Astrocyte (in vitro differentiated cells and primary cell): Measurements from ENCODE around the gene C11orf24. TPM values are rescaled to one million over a fixed set of nuclear protein-coding genes. Genes with fewer than 3 reads are reported as not detected.

ENCODE experiments used
- DNase-seq: peaks from one replicate; pipeline ENCODE4 v3.0.0-alpha.2; 2010; ENCODE audit warnings: low read depth
- FAIRE-seq: peaks from 2 replicates; lab custom pipeline; 2011; peaks lifted over from hg19 to GRCh38; lab: Jason Lieb, UNC
- H2AFZ ChIP-seq: 2 replicates; pipeline ENCODE4 v1.6.0; 2012; ENCODE audit warnings: low read depth, low read length, inconsistent platforms
- H3K27ac ChIP-seq: 2 replicates; pipeline ENCODE4 v1.5.1; 2011; ENCODE audit warnings: low read depth, low read length, inconsistent platforms
- H3K27me3 ChIP-seq: 2 replicates; pipeline ENCODE4 v1.6.0; 2011; ENCODE audit warnings: low read length, inconsistent platforms; ENCODE audit not compliant: insufficient read depth
- H3K36me3 ChIP-seq: 2 replicates; pipeline ENCODE4 v1.5.1; 2011; ENCODE audit warnings: low read length, inconsistent platforms; ENCODE audit not compliant: insufficient read depth
- H3K4me1 ChIP-seq: 2 replicates; pipeline ENCODE4 v1.5.1; 2011; ENCODE audit warnings: low read length, inconsistent platforms; ENCODE audit not compliant: insufficient read depth
- H3K4me2 ChIP-seq: 2 replicates; pipeline ENCODE4 v1.6.0; 2012; ENCODE audit warnings: low read length, inconsistent platforms
- H3K4me3 ChIP-seq: 2 replicates; pipeline ENCODE4 v1.5.1; 2011; ENCODE audit warnings: low read depth, mild to moderate bottlenecking, low read length, inconsistent platforms; ENCODE audit not compliant: insufficient read depth
- H3K79me2 ChIP-seq: 2 replicates; pipeline ENCODE4 v1.6.0; 2012; ENCODE audit warnings: mild to moderate bottlenecking, low read length, inconsistent platforms; ENCODE audit not compliant: insufficient read depth
- H3K9ac ChIP-seq: 2 replicates; pipeline ENCODE4 v1.6.0; 2012; ENCODE audit warnings: mild to moderate bottlenecking, low read length, inconsistent platforms
- H3K9me3 ChIP-seq: 2 replicates; pipeline ENCODE4 v1.5.1; 2012; ENCODE audit warnings: low read depth, mild to moderate bottlenecking, low read length, inconsistent platforms; ENCODE audit not compliant: insufficient read depth
- H4K20me1 ChIP-seq: 2 replicates; pipeline ENCODE4 v1.6.0; 2012; ENCODE audit warnings: low read length, inconsistent platforms; ENCODE audit not compliant: insufficient read depth
- H3K27ac Mint-ChIP-seq: one replicate; pipeline ENCODE4 v1.8.0; 2021; ENCODE audit warnings: mild to moderate bottlenecking, mixed read lengths; ENCODE audit not compliant: unreplicated experiment
- H3K27me3 Mint-ChIP-seq: one replicate; pipeline ENCODE4 v1.8.0; 2021; ENCODE audit warnings: low read depth, mixed read lengths; ENCODE audit not compliant: unreplicated experiment
- H3K36me3 Mint-ChIP-seq: one replicate; pipeline ENCODE4 v1.8.0; 2021; ENCODE audit warnings: low read depth, mixed read lengths; ENCODE audit not compliant: unreplicated experiment
- H3K4me1 Mint-ChIP-seq: one replicate; pipeline ENCODE4 v1.8.0; 2021; ENCODE audit warnings: low read depth, mixed read lengths; ENCODE audit not compliant: unreplicated experiment
- H3K4me3 Mint-ChIP-seq: one replicate; pipeline ENCODE4 v1.8.0; 2021; ENCODE audit warnings: mild to moderate bottlenecking, moderate library complexity, mixed read lengths; ENCODE audit not compliant: unreplicated experiment
- H3K9me3 Mint-ChIP-seq: one replicate; pipeline ENCODE4 v1.8.0; 2021; ENCODE audit warnings: mild to moderate bottlenecking, mixed read lengths; ENCODE audit not compliant: unreplicated experiment
- CTCF ChIP-seq: IDR thresholded peaks from 2 replicates; pipeline ENCODE4 v1.5.1; 2011; ENCODE audit warnings: low read depth, mild to moderate bottlenecking, inconsistent platforms, low read length, moderate library complexity; ENCODE audit not compliant: insufficient read depth
- EZH2 ChIP-seq: IDR thresholded peaks from 2 replicates; pipeline ENCODE4 v1.6.1; 2012; ENCODE audit warnings: mild to moderate bottlenecking, low read length, inconsistent platforms; ENCODE audit not compliant: insufficient read depth
- total RNA-seq: library from RNA; stranded (reverse); gene quantifications from 2 replicates; pipeline ENCODE4 v1.2.1, GENCODE V29; 2021

C11orf24 gene
- total RNA-seq, 1 donor from 2014 or later = 79.8 TPM

GRCh38 chr11:68229601-68230000, 42.2 kb downstream of the C11orf24 start:
- no peak overlapping the region for H3K27ac Mint-ChIP-seq
- Histone ChIP-seq H3K4me1 (no peaks in the 10 kb centered on the region), H3K4me3 (no peak overlapping the region), H3K9ac (no peak overlapping the region), H3K36me3 (no peaks in the 10 kb centered on the region), H4K20me1 (no peaks in the 10 kb centered on the region), H3K27me3 (no peaks in the 10 kb centered on the region), H3K4me2 (no peak overlapping the region), H2AFZ (no peak overlapping the region), H3K79me2 (no peaks in the 10 kb centered on the region), H3K27ac (no peak overlapping the region), H3K9me3 (no peaks in the 10 kb centered on the region)
- H3K27me3 Mint-ChIP-seq = peaks cover 16% of the 10 kb centered on the region
- H3K36me3 Mint-ChIP-seq = peaks cover 8% of the 10 kb centered on the region
- no peak overlapping the region for H3K4me3 Mint-ChIP-seq
- DNase-seq (no peak), FAIRE-seq (no peak)
- TF ChIP-seq EZH2 (no peak), CTCF (no peak)
- H3K4me1 Mint-ChIP-seq = no peaks in the 10 kb centered on the region
- peaks cover 17% of the 10 kb centered on the region for H3K9me3 Mint-ChIP-seq

GRCh38 chr11:68226421-68226820, 45.4 kb downstream of the C11orf24 start:
- H3K79me2 ChIP-seq = no peaks in the 10 kb centered on the region
- H4K20me1 ChIP-seq = no peaks in the 10 kb centered on the region
- Mint-ChIP-seq H3K27me3 (peaks cover 11% of the 10 kb centered on the region), H3K9me3 (peaks cover 17% of the 10 kb centered on the region), H3K27ac (no peak overlapping the region), H3K36me3 (peaks cover 8% of the 10 kb centered on the region), H3K4me1 (no peaks in the 10 kb centered on the region), H3K4me3 (no peak overlapping the region)
- H3K4me2 ChIP-seq = no peak overlapping the region
- FAIRE-seq (no peak), DNase-seq (no peak)
- no peak overlapping the region for H2AFZ ChIP-seq
- H3K9ac ChIP-seq = no peak overlapping the region
- no peaks in the 10 kb centered on the region for H3K4me1 ChIP-seq
- TF ChIP-seq CTCF (no peak), EZH2 (no peak)
- no peaks in the 10 kb centered on the region for H3K9me3 ChIP-seq
- H3K36me3 ChIP-seq = no peaks in the 10 kb centered on the region
- no peak overlapping the region for H3K4me3 ChIP-seq
- no peaks in the 10 kb centered on the region for H3K27me3 ChIP-seq
- H3K27ac ChIP-seq = no peak overlapping the region

- peaks cover 10% of the 10 kb centered on the region for H3K9me3 Mint-ChIP-seq
- no peak for FAIRE-seq
- TF ChIP-seq EZH2 (no peak), CTCF (no peak)
Measured at GRCh38 chr11:68224606-68225005, 47.2 kb downstream of the C11orf24 start.

More at GRCh38 chr11:68224606-68225005, 47.2 kb downstream of the C11orf24 start:
- Mint-ChIP-seq H3K36me3 (peaks cover 8% of the 10 kb centered on the region), H3K4me1 (no peaks in the 10 kb centered on the region), H3K27me3 (peaks cover 11% of the 10 kb centered on the region), H3K4me3 (no peak overlapping the region), H3K27ac (no peak overlapping the region)
- no peak overlapping the region for H3K27ac ChIP-seq
- no peak overlapping the region for H3K4me2 ChIP-seq
- no peak overlapping the region for H3K9ac ChIP-seq
- H3K79me2 ChIP-seq = no peaks in the 10 kb centered on the region
- no peaks in the 10 kb centered on the region for H3K27me3 ChIP-seq
- no peaks in the 10 kb centered on the region for H4K20me1 ChIP-seq
- H3K36me3 ChIP-seq = no peaks in the 10 kb centered on the region
- no peak overlapping the region for H3K4me3 ChIP-seq
- H2AFZ ChIP-seq = no peak overlapping the region
- DNase-seq = no peak
- no peaks in the 10 kb centered on the region for H3K9me3 ChIP-seq
- no peaks in the 10 kb centered on the region for H3K4me1 ChIP-seq
